CD4-positive, alpha-beta memory T cell (primary cell): ENCODE measurements around the gene NDST1. TPM values are rescaled to one million over a fixed set of nuclear protein-coding genes. Genes with fewer than 3 reads are reported as not detected.

ENCODE experiments used
- CTCF ChIA-PET: fragments of 350-600 bp; sonication (Branson Sonifier 250); formaldehyde crosslinking; loops from one replicate; lab custom pipeline; 2021; ENCODE audit warnings: inconsistent platforms; ENCODE audit not compliant: partially characterized antibody; lab: Charles Lee
- POLR2A ChIA-PET: fragments of 350-600 bp; sonication (Branson Sonifier 250); formaldehyde crosslinking; loops from one replicate; lab custom pipeline; 2021; ENCODE audit not compliant: partially characterized antibody; lab: Charles Lee
- DNase-seq, 5 donors: peaks; one replicate each; pipeline versions ENCODE4 v3.0.0 to v3.0.0-alpha.2; 2020 to 2022; ENCODE audit warnings: mixed read lengths in 1 of 5
- H3K27ac ChIP-seq: one replicate; pipeline ENCODE4 v1.7.0; 2013; ENCODE audit warnings: low read depth, low read length
- H3K27me3 ChIP-seq: 2 replicates; pipeline ENCODE4 v1.7.0; 2013; ENCODE audit warnings: mild to moderate bottlenecking, low read length, moderate library complexity; ENCODE audit not compliant: insufficient read depth
- H3K36me3 ChIP-seq: 2 replicates; pipeline ENCODE4 v1.7.0; 2013; ENCODE audit warnings: mild to moderate bottlenecking, low read length, moderate library complexity; ENCODE audit not compliant: insufficient read depth
- H3K4me1 ChIP-seq: 2 replicates; pipeline ENCODE4 v1.7.0; 2013; ENCODE audit warnings: mild to moderate bottlenecking, low read length, moderate library complexity; ENCODE audit not compliant: insufficient read depth
- H3K4me3 ChIP-seq, 2 donors: one replicate each; pipeline ENCODE4 v1.7.0; 2013; ENCODE audit warnings: low read length in 2 of 2, mild to moderate bottlenecking in 1 of 2
- H3K9me3 ChIP-seq, 2 donors: one replicate each; pipeline ENCODE4 v1.7.0; 2013; ENCODE audit warnings: low read length in 2 of 2, control low read depth in 1 of 2; ENCODE audit not compliant: control insufficient read depth in 1 of 2
- H3K27ac Mint-ChIP-seq, 7 donors: one replicate each; pipeline ENCODE4 v1.8.0; 2020 to 2021; ENCODE audit warnings: mixed read lengths in 7 of 7, mild to moderate bottlenecking in 6 of 7, inconsistent platforms in 3 of 7, moderate library complexity in 3 of 7
- H3K27me3 Mint-ChIP-seq, 2 donors: one replicate each; pipeline ENCODE4 v1.8.0; 2020 to 2021; ENCODE audit warnings: mixed read lengths in 2 of 2
- H3K36me3 Mint-ChIP-seq, 2 donors: one replicate each; pipeline ENCODE4 v1.8.0; 2020 to 2021; ENCODE audit warnings: mixed read lengths in 2 of 2, inconsistent platforms in 1 of 2, mild to moderate bottlenecking in 1 of 2
- H3K4me1 Mint-ChIP-seq, 4 donors: one replicate each; pipeline ENCODE4 v1.8.0; 2020 to 2021; ENCODE audit warnings: mixed read lengths in 4 of 4, mild to moderate bottlenecking in 1 of 4
- H3K4me3 Mint-ChIP-seq, 8 donors: one replicate each; pipeline ENCODE4 v1.8.0; 2020 to 2021; ENCODE audit warnings: mixed read lengths in 8 of 8, mild to moderate bottlenecking in 7 of 8, moderate library complexity in 6 of 8, inconsistent platforms in 3 of 8
- H3K9me3 Mint-ChIP-seq, 8 donors: one replicate each; pipeline ENCODE4 v1.8.0; 2020 to 2021; ENCODE audit warnings: mixed read lengths in 8 of 8, mild to moderate bottlenecking in 5 of 8, inconsistent platforms in 3 of 8, moderate library complexity in 1 of 8
- intact Hi-C: fragments of 100-400 bp; cut with micrococcal nuclease; formaldehyde crosslinking; loops from one replicate; pipeline ENCODE4 v1.15.1; 2023
- polyA plus RNA-seq, 2 donors: library from polyadenylated mRNA; unstranded; fragments of 300-500 nt; fragmentation: Illumina TruSeq; gene quantifications; one replicate each; pipeline ENCODE4 v1.2.3, GENCODE V29; 2021
- total RNA-seq, 2 experiments: library from RNA; stranded (reverse); gene quantifications; one replicate each; pipeline ENCODE4 v1.2.3, GENCODE V29; 2021

The NDST1 gene
- total and polyA plus RNA-seq, 4 experiments from 2014 or later = 0.29 to 0.64 (median 0.35) TPM; not detected in 1

- Mint-ChIP-seq H3K4me3 (no peak overlapping the region), H3K36me3 (no peaks in the 10 kb centered on the region), H3K27me3 (peaks cover 2 to 15% of the 10 kb centered on the region in 2 donors), H3K4me1 (peaks cover 2 to 15% (median 12%) of the 10 kb centered on the region in 4 donors), H3K9me3 (peaks cover 0 to 2% (median 0%) of the 10 kb centered on the region in 8 donors), H3K27ac (no peak overlapping the region)
- Histone ChIP-seq H3K36me3 (no peaks in the 10 kb centered on the region), H3K9me3 (no peaks in the 10 kb centered on the region), H3K4me1 (peaks cover 7% of the 10 kb centered on the region), H3K27me3 (peaks cover 3% of the 10 kb centered on the region), H3K27ac (no peak overlapping the region), H3K4me3 (no peak overlapping the region)
- intact Hi-C loops = no loop called here
- POLR2A ChIA-PET = no interaction called here
- no peak for DNase-seq
- CTCF ChIA-PET = no interaction called here
These were observed 18.3 kb upstream of the NDST1 start for GRCh38 chr5:150489360-150490295.

- Histone ChIP-seq H3K4me3 (no peak overlapping the region), H3K27ac (no peak overlapping the region), H3K36me3 (no peaks in the 10 kb centered on the region), H3K27me3 (no peaks in the 10 kb centered on the region), H3K9me3 (no peaks in the 10 kb centered on the region), H3K4me1 (peaks cover 7% of the 10 kb centered on the region)
- ChIA-PET CTCF (no interaction called here), POLR2A (no interaction called here)
- no peak overlapping the region for H3K4me3 Mint-ChIP-seq
- H3K27me3 Mint-ChIP-seq = peaks cover 2 to 10% of the 10 kb centered on the region in 2 donors
- H3K27ac Mint-ChIP-seq = no peak overlapping the region
- peaks cover 0 to 10% (median 8%) of the 10 kb centered on the region in 4 donors for H3K4me1 Mint-ChIP-seq
- intact Hi-C loops = no loop called here
- no peaks in the 10 kb centered on the region for H3K9me3 Mint-ChIP-seq
- H3K36me3 Mint-ChIP-seq = no peaks in the 10 kb centered on the region
- no peak for DNase-seq
These were observed 17.6 kb upstream of the NDST1 start for GRCh38 chr5:150490296-150490669.

GRCh38 chr5:150490754-150491153, 17.2 kb upstream of the NDST1 start:
- no peak for DNase-seq
- peaks cover 0 to 10% (median 8%) of the 10 kb centered on the region in 4 donors for H3K4me1 Mint-ChIP-seq
- H3K27me3 ChIP-seq = no peaks in the 10 kb centered on the region
- no peaks in the 10 kb centered on the region for H3K9me3 ChIP-seq
- H3K36me3 Mint-ChIP-seq = no peaks in the 10 kb centered on the region
- intact Hi-C loops = no loop called here
- H3K4me1 ChIP-seq = peaks cover 7% of the 10 kb centered on the region
- ChIA-PET CTCF (interaction anchor here (1.1 kb wide), 1 partner anchor 33 kb away, joined by 3 read pairs; no protein-coding TSS in a partner anchor), POLR2A (no interaction called here)
- H3K36me3 ChIP-seq = no peaks in the 10 kb centered on the region
- no peak overlapping the region for H3K4me3 Mint-ChIP-seq
- H3K27ac ChIP-seq = no peak overlapping the region
- no peak overlapping the region for H3K4me3 ChIP-seq
- peaks cover 2 to 10% of the 10 kb centered on the region in 2 donors for H3K27me3 Mint-ChIP-seq
- H3K9me3 Mint-ChIP-seq = no peaks in the 10 kb centered on the region
- no peak overlapping the region for H3K27ac Mint-ChIP-seq

DNA sequence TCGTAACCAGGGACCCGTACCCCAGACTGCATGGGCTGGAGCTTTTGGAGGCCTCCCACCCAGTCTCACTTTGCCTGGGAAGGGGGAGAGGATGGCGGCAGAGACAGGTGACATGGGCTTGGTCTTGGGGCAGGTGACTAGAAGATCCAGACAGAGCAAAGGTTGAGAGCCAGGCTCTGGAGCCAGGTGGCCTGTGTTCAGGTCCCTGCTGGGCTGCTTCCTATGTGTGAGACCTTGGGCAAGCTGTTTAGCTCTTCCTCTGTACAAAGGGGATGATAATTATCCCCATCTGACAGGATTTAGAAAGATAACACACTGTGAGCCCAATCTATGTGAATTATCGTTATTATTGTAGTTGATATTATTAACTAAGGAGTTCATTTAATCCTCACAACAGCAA, 16.1 kb upstream of the NDST1 start:
- H3K4me1 Mint-ChIP-seq = peaks cover 0 to 9% (median 8%) of the 10 kb centered on the region in 4 donors
- peaks cover 2 to 10% of the 10 kb centered on the region in 2 donors for H3K27me3 Mint-ChIP-seq
- intact Hi-C loops = no loop called here
- H3K9me3 Mint-ChIP-seq = no peaks in the 10 kb centered on the region
- Histone ChIP-seq H3K36me3 (no peaks in the 10 kb centered on the region), H3K4me1 (peaks cover 4% of the 10 kb centered on the region), H3K27ac (no peak overlapping the region), H3K4me3 (no peak overlapping the region), H3K27me3 (no peaks in the 10 kb centered on the region), H3K9me3 (no peaks in the 10 kb centered on the region)
- no peaks in the 10 kb centered on the region for H3K36me3 Mint-ChIP-seq
- no peak overlapping the region for H3K4me3 Mint-ChIP-seq
- ChIA-PET CTCF (no interaction called here), POLR2A (no interaction called here)
- no peak for DNase-seq
- no peak overlapping the region for H3K27ac Mint-ChIP-seq

DNA sequence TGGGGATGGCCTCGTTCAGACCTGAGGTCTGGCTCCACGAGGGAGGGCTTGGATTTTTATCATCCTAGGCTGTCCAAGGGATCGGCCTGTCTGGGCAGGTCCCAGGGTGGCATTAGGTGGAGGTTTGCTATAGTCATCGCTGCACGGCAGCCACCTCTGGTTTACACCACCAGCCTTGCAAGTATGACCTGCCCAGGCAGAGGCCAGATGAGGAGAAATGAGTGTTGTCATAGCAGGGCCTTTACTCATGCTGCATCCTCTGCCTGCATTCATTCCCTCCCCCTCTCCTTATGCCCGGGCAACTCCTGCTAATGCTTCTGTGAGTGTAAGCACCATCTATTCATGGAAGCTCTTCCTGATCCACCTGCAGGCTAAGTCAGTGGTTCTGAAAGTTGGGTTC, 15.3 kb upstream of the NDST1 start:
- H3K9me3 ChIP-seq = no peaks in the 10 kb centered on the region
- no peak for DNase-seq
- ChIA-PET POLR2A (no interaction called here), CTCF (interaction anchor here (1.3 kb wide), 1 partner anchor 42 kb away, joined by 3 read pairs; no protein-coding TSS in a partner anchor)
- intact Hi-C loops = no loop called here
- Mint-ChIP-seq H3K36me3 (no peaks in the 10 kb centered on the region), H3K4me3 (no peak overlapping the region), H3K27ac (no peak overlapping the region), H3K9me3 (no peaks in the 10 kb centered on the region), H3K4me1 (peaks cover 0 to 2% (median under 1%) of the 10 kb centered on the region in 4 donors), H3K27me3 (peaks cover 2 to 5% of the 10 kb centered on the region in 2 donors)
- no peak overlapping the region for H3K27ac ChIP-seq
- H3K27me3 ChIP-seq = no peaks in the 10 kb centered on the region
- H3K4me3 ChIP-seq = no peak overlapping the region
- no peaks in the 10 kb centered on the region for H3K4me1 ChIP-seq
- H3K36me3 ChIP-seq = no peaks in the 10 kb centered on the region

DNA sequence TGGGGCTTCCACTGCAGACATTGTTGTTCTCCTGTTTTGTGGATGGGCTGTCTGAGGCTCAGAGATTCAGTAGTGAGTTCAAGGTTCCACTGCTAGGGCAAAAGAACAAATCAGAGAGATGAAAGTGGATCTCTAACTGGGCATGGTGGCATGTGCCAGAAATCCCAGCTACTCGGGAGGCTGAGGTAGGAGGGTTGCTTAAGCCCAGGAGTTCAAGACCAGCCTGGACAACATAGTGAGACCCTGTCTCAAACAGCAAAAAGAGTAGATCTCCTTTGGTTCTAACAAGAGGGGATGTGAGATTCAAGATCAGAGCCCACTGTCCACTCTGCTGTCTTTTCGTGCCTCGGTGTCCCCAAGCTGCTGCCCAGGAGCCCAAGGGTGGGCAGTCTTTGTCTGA, 11.8 kb upstream of the NDST1 start:
- POLR2A ChIA-PET = no interaction called here
- no peaks in the 10 kb centered on the region for H3K4me1 ChIP-seq
- no peaks in the 10 kb centered on the region for H3K27me3 ChIP-seq
- CTCF ChIA-PET = no interaction called here
- H3K27ac Mint-ChIP-seq = no peak overlapping the region
- H3K9me3 ChIP-seq = no peaks in the 10 kb centered on the region
- no peaks in the 10 kb centered on the region for H3K9me3 Mint-ChIP-seq
- H3K4me3 ChIP-seq = no peak overlapping the region
- no peaks in the 10 kb centered on the region for H3K27me3 Mint-ChIP-seq
- DNase-seq = no peak
- H3K4me1 Mint-ChIP-seq = no peaks in the 10 kb centered on the region
- H3K4me3 Mint-ChIP-seq = no peak overlapping the region
- no peaks in the 10 kb centered on the region for H3K36me3 ChIP-seq
- H3K36me3 Mint-ChIP-seq = no peaks in the 10 kb centered on the region
- intact Hi-C loops = no loop called here
- H3K27ac ChIP-seq = no peak overlapping the region

DNA sequence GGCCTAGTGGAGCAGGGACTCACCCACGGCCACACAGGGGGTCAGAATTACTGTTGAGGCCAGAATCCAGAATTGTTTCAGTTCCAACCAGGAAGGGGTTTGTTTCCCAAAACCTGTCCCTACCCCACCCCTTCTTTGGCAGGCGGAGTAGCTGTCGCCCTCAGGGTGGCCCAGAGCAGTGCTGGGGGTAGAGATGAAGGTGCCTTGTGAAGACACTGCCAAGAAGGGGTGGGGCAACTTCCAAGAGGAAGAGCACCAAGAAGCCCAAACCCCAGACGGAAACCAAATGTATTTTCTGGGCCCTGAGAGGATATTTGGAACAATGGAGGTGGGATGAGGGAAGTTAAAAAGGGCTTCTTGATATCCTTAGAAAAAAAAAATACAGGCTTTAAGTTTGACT, 11.4 kb upstream of the NDST1 start:
- H3K4me1 ChIP-seq = no peaks in the 10 kb centered on the region
- ChIA-PET POLR2A (no interaction called here), CTCF (no interaction called here)
- no peak overlapping the region for H3K27ac ChIP-seq
- Mint-ChIP-seq H3K9me3 (no peaks in the 10 kb centered on the region), H3K4me3 (no peak overlapping the region), H3K27ac (peak overlapping the region in 1 of 7 donors; percentile 36), H3K27me3 (no peaks in the 10 kb centered on the region), H3K4me1 (no peaks in the 10 kb centered on the region), H3K36me3 (no peaks in the 10 kb centered on the region)
- no peaks in the 10 kb centered on the region for H3K9me3 ChIP-seq
- H3K27me3 ChIP-seq = no peaks in the 10 kb centered on the region
- no peaks in the 10 kb centered on the region for H3K36me3 ChIP-seq
- intact Hi-C loops = no loop called here
- no peak overlapping the region for H3K4me3 ChIP-seq
- DNase-seq = no peak
